K562 (cell line): ENCODE results near the gene CD82.

ENCODE experiments used
- CHD4 ChIP-seq: fragments of 200-600 bp; sonication (generic); IDR thresholded peaks from 3 replicates; pipeline ENCODE4 v1.6.1; 2012; ENCODE audit warnings: low read depth, mild to moderate bottlenecking, mixed read lengths, low read length, inconsistent platforms; ENCODE audit not compliant: insufficient read depth, insufficient replicate concordance, poor library complexity, severe bottlenecking
- MYC ChIP-seq, 2 experiments: fragments of 250-450 bp in 1 of 2; sonication (Bioruptor Pico) in 1 of 2; IDR thresholded peaks; 2 replicates each; pipeline versions ENCODE4 v1.5.1 to v1.6.1; 2012 to 2021; ENCODE audit warnings: low read depth in 2 of 2, borderline replicate concordance in 1 of 2, improper control_type of control experiment in 1 of 2, low read length in 1 of 2, mild to moderate bottlenecking in 1 of 2, moderate library complexity in 1 of 2
- NELFE ChIP-seq: IDR thresholded peaks from 2 replicates; pipeline ENCODE4 v1.6.1; 2011; ENCODE audit warnings: mild to moderate bottlenecking; ENCODE audit not compliant: insufficient read depth, insufficient read length
- RCOR1 ChIP-seq, 2 experiments: IDR thresholded peaks; 2 replicates each; pipeline ENCODE4 v1.6.1; 2012; ENCODE audit warnings: low read depth in 2 of 2, low read length in 2 of 2, borderline replicate concordance in 1 of 2, improper control_type of control experiment in 1 of 2
- TCF3 ChIP-seq: sonication (generic); formaldehyde crosslinking; IDR thresholded peaks from 2 replicates; pipeline ENCODE4 v1.4.0; 2020; ENCODE audit warnings: mild to moderate bottlenecking, missing genetic modification reagents
- ZNF431 ChIP-seq: sonication (generic); formaldehyde crosslinking; IDR thresholded peaks from 2 replicates; pipeline ENCODE4 v1.8.0; 2022; ENCODE audit warnings: mild to moderate bottlenecking, missing genetic modification reagents
- TF ChIP-seq, protein P1 (sequence below), 3 experiments: IDR thresholded peaks in 2 of 3; conservative IDR thresholded peaks in 1 of 3; 2 replicates each; pipeline ENCODE4 v1.5.1; 2011 to 2012; ENCODE audit warnings: low read length in 3 of 3, mild to moderate bottlenecking in 3 of 3, control low read depth in 2 of 3, improper control_type of control experiment in 1 of 3, inconsistent platforms in 1 of 3, low read depth in 1 of 3, mixed read lengths in 1 of 3, moderate library complexity in 1 of 3; ENCODE audit not compliant: insufficient read depth in 2 of 3

- TF ChIP-seq MYC (IDR thresholded peaks at IDR 0.05; ENCODE audit: low read depth, low read length), result no peak
- TF ChIP-seq MYC (CRISPR knock-in tag; IDR thresholded peaks at IDR 0.05; ENCODE audit: borderline replicate concordance, low read depth), result no peak
- TF ChIP-seq CHD4, result no peak
- no peak for TF ChIP-seq RCOR1 (IDR thresholded peaks at IDR 0.05; ENCODE audit: borderline replicate concordance in 1 of 2, low read depth in 2 of 2, low read length in 2 of 2)
- TF ChIP-seq ZNF431 (CRISPR knock-in tag), result no peak
- TF ChIP-seq TCF3 (CRISPR knock-in tag), result no peak
- no peak for TF ChIP-seq NELFE
- TF ChIP-seq, protein P1, sequence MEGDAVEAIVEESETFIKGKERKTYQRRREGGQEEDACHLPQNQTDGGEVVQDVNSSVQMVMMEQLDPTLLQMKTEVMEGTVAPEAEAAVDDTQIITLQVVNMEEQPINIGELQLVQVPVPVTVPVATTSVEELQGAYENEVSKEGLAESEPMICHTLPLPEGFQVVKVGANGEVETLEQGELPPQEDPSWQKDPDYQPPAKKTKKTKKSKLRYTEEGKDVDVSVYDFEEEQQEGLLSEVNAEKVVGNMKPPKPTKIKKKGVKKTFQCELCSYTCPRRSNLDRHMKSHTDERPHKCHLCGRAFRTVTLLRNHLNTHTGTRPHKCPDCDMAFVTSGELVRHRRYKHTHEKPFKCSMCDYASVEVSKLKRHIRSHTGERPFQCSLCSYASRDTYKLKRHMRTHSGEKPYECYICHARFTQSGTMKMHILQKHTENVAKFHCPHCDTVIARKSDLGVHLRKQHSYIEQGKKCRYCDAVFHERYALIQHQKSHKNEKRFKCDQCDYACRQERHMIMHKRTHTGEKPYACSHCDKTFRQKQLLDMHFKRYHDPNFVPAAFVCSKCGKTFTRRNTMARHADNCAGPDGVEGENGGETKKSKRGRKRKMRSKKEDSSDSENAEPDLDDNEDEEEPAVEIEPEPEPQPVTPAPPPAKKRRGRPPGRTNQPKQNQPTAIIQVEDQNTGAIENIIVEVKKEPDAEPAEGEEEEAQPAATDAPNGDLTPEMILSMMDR (IDR thresholded peaks at IDR 0.05 in 2 of 3, conservative IDR thresholded peaks at IDR 0.05 in 1 of 3; ENCODE audit: insufficient read depth in 2 of 3, low read depth in 1 of 3, low read length in 3 of 3), result no peak
Measured at GRCh38 chr11:44561275-44561805, 4.1 kb upstream of the CD82 start.
